BLaER1 (cell line): Measurements from ENCODE around the gene FMO4.
"Not testable (repeated sequence)": the region's sequence is repeated elsewhere in the genome, so short reads cannot be mapped to it uniquely, and the experiment has no call there.

Source experiments
- H3K27ac ChIP-seq: shearing (Covaris generic); formaldehyde crosslinking; 2 replicates; pipeline ENCODE4 v1.8.1; 2022
- H3K27me3 ChIP-seq: shearing (Covaris generic); formaldehyde crosslinking; 2 replicates; pipeline ENCODE4 v1.8.1; 2022
- H3K36me3 ChIP-seq: shearing (Covaris generic); formaldehyde crosslinking; 2 replicates; pipeline ENCODE4 v1.8.1; 2022
- H3K4me1 ChIP-seq: shearing (Covaris generic); formaldehyde crosslinking; 2 replicates; pipeline ENCODE4 v1.8.1; 2022
- H3K4me2 ChIP-seq: shearing (Covaris generic); formaldehyde crosslinking; 2 replicates; pipeline ENCODE4 v1.8.1; 2022
- H3K4me3 ChIP-seq: shearing (Covaris generic); formaldehyde crosslinking; 2 replicates; pipeline ENCODE4 v1.8.1; 2022
- H3K9ac ChIP-seq: shearing (Covaris generic); formaldehyde crosslinking; 2 replicates; pipeline ENCODE4 v1.8.1; 2022
- H3K9me3 ChIP-seq: shearing (Covaris generic); formaldehyde crosslinking; 2 replicates; pipeline ENCODE4 v1.8.1; 2022
- H4K20me1 ChIP-seq: shearing (Covaris generic); formaldehyde crosslinking; 2 replicates; pipeline ENCODE4 v1.8.1; 2022
- Cebpa-rat ChIP-seq: shearing (Covaris generic); IDR thresholded peaks from 2 replicates; pipeline ENCODE4 v1.8.1; 2022

Gene FMO4

GRCh38 chr1:171290621-171291020 is 23.4 kb upstream of the FMO4 start:
- no peak overlapping the region for H3K27ac ChIP-seq
- no peak overlapping the region for H3K4me2 ChIP-seq
- H3K9me3 ChIP-seq = no peaks in the 10 kb centered on the region
- no peak overlapping the region for H3K4me3 ChIP-seq
- H4K20me1 ChIP-seq = no peaks in the 10 kb centered on the region
- no peaks in the 10 kb centered on the region for H3K27me3 ChIP-seq
- H3K36me3 ChIP-seq = no peaks in the 10 kb centered on the region
- no peak for TF ChIP-seq Cebpa-rat
- no peak overlapping the region for H3K9ac ChIP-seq
- H3K4me1 ChIP-seq = no peaks in the 10 kb centered on the region

GRCh38 chr1:171292799-171293198 is 21.2 kb upstream of the FMO4 start:
- H3K36me3 ChIP-seq = no peaks in the 10 kb centered on the region
- no peak overlapping the region for H3K4me3 ChIP-seq
- no peak overlapping the region for H3K27ac ChIP-seq
- no peaks in the 10 kb centered on the region for H3K4me1 ChIP-seq
- no peaks in the 10 kb centered on the region for H3K9me3 ChIP-seq
- TF ChIP-seq Cebpa-rat = no peak
- H3K4me2 ChIP-seq = no peak overlapping the region
- H4K20me1 ChIP-seq = no peaks in the 10 kb centered on the region
- H3K9ac ChIP-seq = no peak overlapping the region
- H3K27me3 ChIP-seq = no peaks in the 10 kb centered on the region

- H4K20me1 ChIP-seq, H3K9ac ChIP-seq, H3K27ac ChIP-seq, H3K4me1 ChIP-seq, H3K27me3 ChIP-seq, H3K36me3 ChIP-seq, H3K4me2 ChIP-seq, H3K4me3 ChIP-seq: not testable (repeated sequence)
- peaks cover 14% of the 10 kb centered on the region for H3K9me3 ChIP-seq
These were observed 18.6 kb upstream of the FMO4 start for GRCh38 chr1:171295383-171295782.

GRCh38 chr1:171295821-171296220 is 18.2 kb upstream of the FMO4 start:
- Histone ChIP-seq H3K4me1 (no peaks in the 10 kb centered on the region), H3K36me3 (no peaks in the 10 kb centered on the region; the same call in 1 of the 2 replicates), H3K27ac (no peak overlapping the region), H3K9ac (no peak overlapping the region), H4K20me1 (no peaks in the 10 kb centered on the region), H3K27me3 (no peaks in the 10 kb centered on the region), H3K4me3 (no peak overlapping the region), H3K4me2 (no peak overlapping the region), H3K9me3 (peaks cover 19% of the 10 kb centered on the region)
- no peak for TF ChIP-seq Cebpa-rat

GRCh38 chr1:171296897-171297296 is 17.1 kb upstream of the FMO4 start:
- no peaks in the 10 kb centered on the region for H3K4me1 ChIP-seq
- no peak for TF ChIP-seq Cebpa-rat
- no peak overlapping the region for H3K9ac ChIP-seq
- peaks cover 22% of the 10 kb centered on the region for H3K9me3 ChIP-seq
- no peak overlapping the region for H3K4me3 ChIP-seq
- no peak overlapping the region for H3K27ac ChIP-seq
- no peaks in the 10 kb centered on the region; the same call in 1 of the 2 replicates for H3K36me3 ChIP-seq
- H3K4me2 ChIP-seq = no peak overlapping the region
- H3K27me3 ChIP-seq = no peaks in the 10 kb centered on the region
- H4K20me1 ChIP-seq = no peaks in the 10 kb centered on the region

- Histone ChIP-seq H3K27ac (no peak overlapping the region), H3K4me1 (no peaks in the 10 kb centered on the region), H4K20me1 (no peaks in the 10 kb centered on the region), H3K27me3 (no peaks in the 10 kb centered on the region), H3K4me3 (no peak overlapping the region), H3K9me3 (peaks cover 22% of the 10 kb centered on the region), H3K9ac (no peak overlapping the region), H3K4me2 (no peak overlapping the region), H3K36me3 (no peaks in the 10 kb centered on the region; the same call in 1 of the 2 replicates)
- no peak for TF ChIP-seq Cebpa-rat
These were observed 15.3 kb upstream of the FMO4 start for GRCh38 chr1:171298696-171299095.

- H3K4me2 ChIP-seq = no peak overlapping the region
- no peaks in the 10 kb centered on the region for H3K27me3 ChIP-seq
- TF ChIP-seq Cebpa-rat = no peak
- peaks cover 22% of the 10 kb centered on the region for H3K9me3 ChIP-seq
- no peaks in the 10 kb centered on the region; the same call in 1 of the 2 replicates for H3K36me3 ChIP-seq
- no peak overlapping the region for H3K4me3 ChIP-seq
- H3K27ac ChIP-seq = no peak overlapping the region
- H3K4me1 ChIP-seq = no peaks in the 10 kb centered on the region
- H3K9ac ChIP-seq = no peak overlapping the region
- H4K20me1 ChIP-seq = no peaks in the 10 kb centered on the region
These were observed 14.6 kb upstream of the FMO4 start for GRCh38 chr1:171299342-171299741.

GRCh38 chr1:171300401-171300800 is 13.6 kb upstream of the FMO4 start:
- Histone ChIP-seq H3K4me3 (no peak overlapping the region), H3K4me1 (no peaks in the 10 kb centered on the region), H3K27ac (no peak overlapping the region), H3K4me2 (no peak overlapping the region), H3K27me3 (no peaks in the 10 kb centered on the region), H4K20me1 (no peaks in the 10 kb centered on the region), H3K9ac (no peak overlapping the region), H3K9me3 (peaks cover 22% of the 10 kb centered on the region), H3K36me3 (no peaks in the 10 kb centered on the region; the same call in 1 of the 2 replicates)
- TF ChIP-seq Cebpa-rat = no peak

GRCh38 chr1:171310661-171311087 is 3.3 kb upstream of the FMO4 start:
- H3K9me3 ChIP-seq = no peaks in the 10 kb centered on the region
- no peaks in the 10 kb centered on the region for H4K20me1 ChIP-seq
- no peak overlapping the region for H3K4me3 ChIP-seq
- no peaks in the 10 kb centered on the region for H3K36me3 ChIP-seq
- H3K27me3 ChIP-seq = no peaks in the 10 kb centered on the region
- no peak overlapping the region for H3K27ac ChIP-seq
- 0 out of 2 replicates have a peak, but pooled peaks cover 6% of the 10 kb centered on the region for H3K4me1 ChIP-seq
- no peak for TF ChIP-seq Cebpa-rat
- no peak overlapping the region for H3K4me2 ChIP-seq
- H3K9ac ChIP-seq = no peak overlapping the region

- TF ChIP-seq Cebpa-rat = peak; percentile 85
- no peak overlapping the region for H3K9ac ChIP-seq
These were observed 2.0 kb upstream of the FMO4 start for GRCh38 chr1:171311771-171312558.

More at GRCh38 chr1:171311771-171312558, 2.0 kb upstream of the FMO4 start:
- H3K27ac ChIP-seq = no peak overlapping the region
- H3K4me2 ChIP-seq = no peak overlapping the region
- no peaks in the 10 kb centered on the region for H3K27me3 ChIP-seq
- no peaks in the 10 kb centered on the region for H4K20me1 ChIP-seq
- H3K36me3 ChIP-seq = no peaks in the 10 kb centered on the region
- H3K4me1 ChIP-seq = 0 out of 2 replicates have a peak, but pooled peaks cover 6% of the 10 kb centered on the region
- H3K4me3 ChIP-seq = no peak overlapping the region
- H3K9me3 ChIP-seq = no peaks in the 10 kb centered on the region
